Stimulated activated naive B cell treated with anti-CD40 and anti-IgM and Interleukin-4, amounts not matched to agents 10 μg/mL and 1 μg/mL and 100 μg/mL, for 72 hours (primary cell): ENCODE results near the gene HUNK.
"Not testable (repeated sequence)": the region's sequence is repeated elsewhere in the genome, so short reads cannot be mapped to it uniquely, and the experiment has no call there.

Experiments
- ATAC-seq, 2 donors: fragments of 150-1000 bp; cut with Tn5 transposase; replicated peaks; 2 replicates each; pipeline ENCODE4 v1.10.0; 2021; ENCODE audit warnings: moderate library complexity in 1 of 2
- DNase-seq: peaks from one replicate; pipeline ENCODE4 v3.0.0; 2021
- H3K27ac Mint-ChIP-seq: one replicate; pipeline ENCODE4 v1.8.0; 2022; ENCODE audit warnings: mild to moderate bottlenecking, mixed read lengths
- H3K27me3 Mint-ChIP-seq, 2 donors: one replicate each; pipeline ENCODE4 v1.8.0; 2022; ENCODE audit warnings: mixed read lengths in 2 of 2
- H3K36me3 Mint-ChIP-seq, 2 donors: one replicate each; pipeline ENCODE4 v1.8.0; 2022; ENCODE audit warnings: mixed read lengths in 2 of 2, mild to moderate bottlenecking in 1 of 2
- H3K4me1 Mint-ChIP-seq, 2 donors: one replicate each; pipeline ENCODE4 v1.8.0; 2022; ENCODE audit warnings: mixed read lengths in 2 of 2, mild to moderate bottlenecking in 1 of 2
- H3K4me3 Mint-ChIP-seq, 2 donors: one replicate each; pipeline ENCODE4 v1.8.0; 2022; ENCODE audit warnings: mild to moderate bottlenecking in 2 of 2, mixed read lengths in 2 of 2, moderate library complexity in 1 of 2
- H3K9me3 Mint-ChIP-seq, 2 donors: one replicate each; pipeline ENCODE4 v1.8.0; 2022; ENCODE audit warnings: mixed read lengths in 2 of 2, mild to moderate bottlenecking in 1 of 2

HUNK gene

GRCh38 chr21:31857096-31857495, 15.7 kb upstream of the HUNK start:
- ATAC-seq (no peak), DNase-seq (no peak)
- no peak overlapping the region for H3K4me3 Mint-ChIP-seq
- H3K9me3 Mint-ChIP-seq = peaks cover 0 to 5% of the 10 kb centered on the region in 2 donors
- no peaks in the 10 kb centered on the region for H3K36me3 Mint-ChIP-seq
- no peak overlapping the region for H3K27ac Mint-ChIP-seq
- H3K27me3 Mint-ChIP-seq = peaks cover 13 to 14% of the 10 kb centered on the region in 2 donors
- no peaks in the 10 kb centered on the region for H3K4me1 Mint-ChIP-seq

- H3K36me3 Mint-ChIP-seq, H3K4me1 Mint-ChIP-seq, DNase-seq, H3K9me3 Mint-ChIP-seq, H3K27ac Mint-ChIP-seq, ATAC-seq, H3K4me3 Mint-ChIP-seq: not testable (repeated sequence)
- peaks cover 13 to 14% of the 10 kb centered on the region in 2 donors for H3K27me3 Mint-ChIP-seq
Measured at GRCh38 chr21:31857631-31858030, 15.2 kb upstream of the HUNK start.

- Mint-ChIP-seq H3K27me3 (peaks cover 18 to 23% of the 10 kb centered on the region in 2 donors), H3K27ac (no peak overlapping the region), H3K9me3 (peaks cover 0 to 4% of the 10 kb centered on the region in 2 donors), H3K4me3 (no peak overlapping the region), H3K36me3 (no peaks in the 10 kb centered on the region), H3K4me1 (no peaks in the 10 kb centered on the region)
- ATAC-seq = no peak
- DNase-seq = no peak
Measured at GRCh38 chr21:31860851-31861250, 12.0 kb upstream of the HUNK start.

- peaks cover 18 to 23% of the 10 kb centered on the region in 2 donors for H3K27me3 Mint-ChIP-seq
- no peak overlapping the region for H3K27ac Mint-ChIP-seq
- H3K4me1 Mint-ChIP-seq = no peaks in the 10 kb centered on the region
- no peak for DNase-seq
- peaks cover 0 to 4% of the 10 kb centered on the region in 2 donors for H3K9me3 Mint-ChIP-seq
- H3K36me3 Mint-ChIP-seq = no peaks in the 10 kb centered on the region
- no peak for ATAC-seq
- no peak overlapping the region for H3K4me3 Mint-ChIP-seq
Measured at GRCh38 chr21:31862078-31862477, 10.7 kb upstream of the HUNK start.

GRCh38 chr21:31865429-31865970, 7.3 kb upstream of the HUNK start:
- Mint-ChIP-seq H3K27me3 (peaks cover 30 to 31% of the 10 kb centered on the region in 2 donors), H3K27ac (no peak overlapping the region), H3K9me3 (peaks cover 0 to 4% of the 10 kb centered on the region in 2 donors), H3K4me3 (no peak overlapping the region), H3K36me3 (no peaks in the 10 kb centered on the region), H3K4me1 (no peaks in the 10 kb centered on the region)
- ATAC-seq (no peak), DNase-seq (no peak)

- H3K27me3 Mint-ChIP-seq = peaks cover 26% of the 10 kb centered on the region in 2 donors
- H3K36me3 Mint-ChIP-seq = no peaks in the 10 kb centered on the region
- no peak overlapping the region for H3K27ac Mint-ChIP-seq
- H3K9me3 Mint-ChIP-seq = no peaks in the 10 kb centered on the region
- peak; percentile 92 to 96 for ATAC-seq
- no peaks in the 10 kb centered on the region for H3K4me1 Mint-ChIP-seq
- DNase-seq = peak; percentile 36
- H3K4me3 Mint-ChIP-seq = no peak overlapping the region
Measured at GRCh38 chr21:31866077-31866511, 6.7 kb upstream of the HUNK start.

GRCh38 chr21:31869750-31870149, 3.1 kb upstream of the HUNK start:
- H3K4me3 Mint-ChIP-seq = no peak overlapping the region
- no peak for ATAC-seq

GRCh38 chr21:31870472-31871193, 2.2 kb upstream of the HUNK start:
- H3K4me3 Mint-ChIP-seq = no peak overlapping the region
- H3K9me3 Mint-ChIP-seq = no peaks in the 10 kb centered on the region
- peaks cover 5 to 9% of the 10 kb centered on the region in 2 donors for H3K4me1 Mint-ChIP-seq
- no peak for ATAC-seq
- H3K36me3 Mint-ChIP-seq = no peaks in the 10 kb centered on the region
- DNase-seq = no peak
- peaks cover 43% of the 10 kb centered on the region in 2 donors for H3K27me3 Mint-ChIP-seq
- no peak overlapping the region for H3K27ac Mint-ChIP-seq

More at GRCh38 chr21:31869750-31870149, 3.1 kb upstream of the HUNK start:
- H3K36me3 Mint-ChIP-seq = no peaks in the 10 kb centered on the region
- DNase-seq = no peak
- no peaks in the 10 kb centered on the region for H3K9me3 Mint-ChIP-seq
- H3K27ac Mint-ChIP-seq = no peak overlapping the region
- H3K27me3 Mint-ChIP-seq = peaks cover 39% of the 10 kb centered on the region in 2 donors
- H3K4me1 Mint-ChIP-seq = peaks cover 5 to 9% of the 10 kb centered on the region in 2 donors

- H3K27me3 Mint-ChIP-seq = peaks cover 49 to 50% of the 10 kb centered on the region in 2 donors
- DNase-seq, H3K9me3 Mint-ChIP-seq, ATAC-seq, H3K36me3 Mint-ChIP-seq, H3K4me3 Mint-ChIP-seq, H3K4me1 Mint-ChIP-seq, H3K27ac Mint-ChIP-seq: not testable (repeated sequence)
Measured at GRCh38 chr21:31871371-31871770, 1.4 kb upstream of the HUNK start.

- peaks cover 5 to 9% of the 10 kb centered on the region in 2 donors for H3K4me1 Mint-ChIP-seq
- no peaks in the 10 kb centered on the region for H3K36me3 Mint-ChIP-seq
- H3K9me3 Mint-ChIP-seq = no peaks in the 10 kb centered on the region
- H3K4me3 Mint-ChIP-seq = peak overlapping the region; percentile 78 to 88
- ATAC-seq (no peak), DNase-seq (no peak)
- peaks cover 49 to 54% of the 10 kb centered on the region in 2 donors for H3K27me3 Mint-ChIP-seq
- H3K27ac Mint-ChIP-seq = no peak overlapping the region
Measured at GRCh38 chr21:31872072-31872451, 758 bp upstream of the HUNK start.

GRCh38 chr21:31873275-31873695, 465 bp downstream of the HUNK start:
- H3K4me3 Mint-ChIP-seq = peak overlapping the region in 1 of 2 donors; percentile 88
- peaks cover 53 to 62% of the 10 kb centered on the region in 2 donors for H3K27me3 Mint-ChIP-seq
- no peaks in the 10 kb centered on the region for H3K36me3 Mint-ChIP-seq
- peaks cover 5 to 9% of the 10 kb centered on the region in 2 donors for H3K4me1 Mint-ChIP-seq
- ATAC-seq (no peak), DNase-seq (no peak)
- H3K9me3 Mint-ChIP-seq = no peaks in the 10 kb centered on the region
- H3K27ac Mint-ChIP-seq = no peak overlapping the region

GRCh38 chr21:31873696-31874599, 1.1 kb downstream of the HUNK start:
- H3K4me1 Mint-ChIP-seq = peaks cover 5 to 9% of the 10 kb centered on the region in 2 donors
- DNase-seq (peak; percentile 12), ATAC-seq (peak; percentile 69 to 70)
- no peaks in the 10 kb centered on the region for H3K9me3 Mint-ChIP-seq
- peaks cover 48 to 68% of the 10 kb centered on the region in 2 donors for H3K27me3 Mint-ChIP-seq
- no peak overlapping the region for H3K27ac Mint-ChIP-seq
- H3K4me3 Mint-ChIP-seq = peak overlapping the region; percentile 69 to 76
- H3K36me3 Mint-ChIP-seq = no peaks in the 10 kb centered on the region

GRCh38 chr21:31874812-31875212, 2.0 kb downstream of the HUNK start:
- ATAC-seq = no peak
- no peak for DNase-seq
- H3K36me3 Mint-ChIP-seq = no peaks in the 10 kb centered on the region
- peak overlapping the region in 1 of 2 donors; percentile 52 for H3K4me3 Mint-ChIP-seq
- no peak overlapping the region for H3K27ac Mint-ChIP-seq
- no peaks in the 10 kb centered on the region for H3K9me3 Mint-ChIP-seq
- peaks cover 49 to 66% of the 10 kb centered on the region in 2 donors for H3K27me3 Mint-ChIP-seq
- H3K4me1 Mint-ChIP-seq = peaks cover 5 to 9% of the 10 kb centered on the region in 2 donors

GRCh38 chr21:31875496-31876015, 2.7 kb downstream of the HUNK start:
- no peak overlapping the region for H3K4me3 Mint-ChIP-seq
- H3K36me3 Mint-ChIP-seq = no peaks in the 10 kb centered on the region
- no peak for ATAC-seq
- DNase-seq = no peak
- H3K9me3 Mint-ChIP-seq = no peaks in the 10 kb centered on the region
- peaks cover 5 to 9% of the 10 kb centered on the region in 2 donors for H3K4me1 Mint-ChIP-seq
- H3K27ac Mint-ChIP-seq = no peak overlapping the region
- peaks cover 50 to 66% of the 10 kb centered on the region in 2 donors for H3K27me3 Mint-ChIP-seq
